ENCODE data around the gene NEURL1. TPM values are rescaled to one million over a fixed set of nuclear protein-coding genes. Genes with fewer than 3 reads are reported as not detected.

Gene NEURL1
- total and polyA plus RNA-seq, 12 donors, result 0.18 to 12.5 (median 2.3) TPM; not detected in 3

DNA sequence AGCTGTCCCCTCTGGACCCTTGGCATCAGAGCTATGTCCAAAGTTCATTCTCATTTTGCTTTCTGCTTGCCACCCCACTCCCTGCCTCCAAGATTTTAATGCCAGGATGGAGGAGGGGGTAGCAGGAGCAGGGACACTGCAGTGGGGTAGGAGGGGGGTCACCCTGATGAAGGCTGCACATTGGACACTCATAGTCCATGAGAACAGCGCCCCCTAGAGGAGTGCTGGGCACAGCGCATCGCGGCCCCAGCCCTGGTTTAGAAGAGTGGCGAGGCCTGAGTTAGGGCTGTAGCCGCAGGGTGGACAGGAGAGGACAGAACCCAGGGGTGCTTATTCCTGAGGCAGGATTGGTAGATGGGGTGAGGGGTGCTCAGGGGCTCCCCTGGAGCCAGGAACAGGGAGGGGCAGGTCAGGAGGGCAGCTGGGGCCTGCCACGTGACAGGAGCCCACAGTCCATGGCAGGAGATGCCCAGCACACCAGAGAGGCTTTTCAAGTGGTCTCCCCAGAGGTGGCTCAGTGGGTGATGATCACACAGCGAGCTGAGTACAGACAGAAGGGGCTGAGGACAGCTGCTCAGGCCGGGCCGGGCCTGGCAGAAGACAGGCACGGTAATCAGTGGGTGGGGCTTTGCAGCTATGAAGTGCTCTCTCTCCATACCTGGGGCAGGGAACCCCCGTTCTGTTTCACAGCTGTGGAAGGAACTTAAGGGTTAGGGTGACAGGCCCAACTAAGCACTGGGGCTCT, 71.4 kb downstream of the NEURL1 start:
- Histone ChIP-seq H3K36me3 (replicated peaks in 1 of 2) (no peaks in the 10 kb centered on the region), H3K9me3 (replicated peaks in 1 of 3) (no peaks in the 10 kb centered on the region), H3K4me1 (replicated peaks in 1 of 2) (peaks cover 4 to 5% of the 10 kb centered on the region in 2 donors), H3K27ac (no peak overlapping the region), H3K27me3 (no peaks in the 10 kb centered on the region), H3K4me3 (no peak overlapping the region)
- WGBS, 4 donors, result 62 to 76% (median 68%) methylated on average over 11 to 12 of the region's 12 CpGs
- peak in 2 of 7 donors; percentile 17 to 38 for DNase-seq
- intact Hi-C loops (cut with DNase I), result no loop called here
- TF ChIP-seq POLR2A (IDR thresholded peaks at IDR 0.05), result no peak
- TF ChIP-seq, protein P1, sequence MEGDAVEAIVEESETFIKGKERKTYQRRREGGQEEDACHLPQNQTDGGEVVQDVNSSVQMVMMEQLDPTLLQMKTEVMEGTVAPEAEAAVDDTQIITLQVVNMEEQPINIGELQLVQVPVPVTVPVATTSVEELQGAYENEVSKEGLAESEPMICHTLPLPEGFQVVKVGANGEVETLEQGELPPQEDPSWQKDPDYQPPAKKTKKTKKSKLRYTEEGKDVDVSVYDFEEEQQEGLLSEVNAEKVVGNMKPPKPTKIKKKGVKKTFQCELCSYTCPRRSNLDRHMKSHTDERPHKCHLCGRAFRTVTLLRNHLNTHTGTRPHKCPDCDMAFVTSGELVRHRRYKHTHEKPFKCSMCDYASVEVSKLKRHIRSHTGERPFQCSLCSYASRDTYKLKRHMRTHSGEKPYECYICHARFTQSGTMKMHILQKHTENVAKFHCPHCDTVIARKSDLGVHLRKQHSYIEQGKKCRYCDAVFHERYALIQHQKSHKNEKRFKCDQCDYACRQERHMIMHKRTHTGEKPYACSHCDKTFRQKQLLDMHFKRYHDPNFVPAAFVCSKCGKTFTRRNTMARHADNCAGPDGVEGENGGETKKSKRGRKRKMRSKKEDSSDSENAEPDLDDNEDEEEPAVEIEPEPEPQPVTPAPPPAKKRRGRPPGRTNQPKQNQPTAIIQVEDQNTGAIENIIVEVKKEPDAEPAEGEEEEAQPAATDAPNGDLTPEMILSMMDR (IDR thresholded peaks at IDR 0.05), result peak in 5 of 6 experiments; percentile 15 to 48 (median 41)

DNA sequence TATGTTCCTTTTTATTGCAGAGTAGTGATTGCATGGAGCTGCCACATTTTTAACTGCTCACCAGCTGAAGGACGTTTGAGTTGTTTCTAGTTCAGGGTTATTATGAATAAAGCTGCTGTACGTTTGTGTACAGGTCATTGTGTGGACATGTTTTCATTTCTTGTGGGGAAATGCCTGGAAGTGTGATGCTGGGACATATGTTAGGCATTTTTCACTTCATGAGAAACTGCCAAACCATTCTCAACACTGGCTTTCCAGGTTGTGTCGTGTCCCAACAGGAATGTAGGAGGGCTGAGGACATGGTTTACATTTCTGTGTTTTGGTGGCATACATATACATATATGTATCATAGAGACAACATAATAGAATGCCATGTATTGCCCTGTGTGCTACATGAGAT, 73.0 kb downstream of the NEURL1 start:
- H3K4me3 ChIP-seq, result no peak overlapping the region
- H3K27me3 ChIP-seq, result no peaks in the 10 kb centered on the region
- peaks cover 4 to 5% of the 10 kb centered on the region in 2 donors for H3K4me1 ChIP-seq (replicated peaks in 1 of 2)
- no peak for TF ChIP-seq POLR2A (IDR thresholded peaks at IDR 0.05)
- TF ChIP-seq, protein P1 (IDR thresholded peaks at IDR 0.05), result no peak
- no peaks in the 10 kb centered on the region for H3K9me3 ChIP-seq (replicated peaks in 1 of 3)
- no peaks in the 10 kb centered on the region for H3K36me3 ChIP-seq (replicated peaks in 1 of 2)
- 35 to 44% (median 42%) methylated on average over 3 of the region's 3 CpGs for WGBS, 4 donors
- no peak for DNase-seq
- intact Hi-C loops (cut with DNase I), result no loop called here
- no peak overlapping the region for H3K27ac ChIP-seq

DNA sequence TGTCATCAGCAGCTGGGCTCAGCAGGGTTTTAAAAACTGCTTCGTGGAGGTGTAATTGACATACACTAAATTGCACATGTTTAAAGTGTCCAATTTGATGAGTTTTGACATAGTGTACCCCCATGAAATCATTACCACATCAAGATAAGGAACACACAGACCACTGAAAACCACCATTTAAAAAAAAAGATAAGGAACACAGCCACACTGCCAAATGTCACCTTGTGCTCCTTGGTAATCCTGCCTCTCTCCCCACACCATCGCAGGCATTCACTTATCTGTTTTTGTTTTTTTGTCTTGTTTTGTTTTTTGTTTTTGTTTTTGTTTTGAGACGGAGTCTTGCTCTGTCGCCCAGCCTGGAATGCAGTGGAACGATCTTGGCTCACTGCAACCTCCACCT, 75.0 kb downstream of the NEURL1 start:
- Histone ChIP-seq H3K27ac (no peak overlapping the region), H3K27me3 (no peaks in the 10 kb centered on the region), H3K4me3 (no peak overlapping the region), H3K4me1 (replicated peaks in 1 of 2) (peaks cover 4 to 5% of the 10 kb centered on the region in 2 donors), H3K9me3 (replicated peaks in 1 of 3) (no peaks in the 10 kb centered on the region), H3K36me3 (replicated peaks in 1 of 2) (no peaks in the 10 kb centered on the region)
- no peak for TF ChIP-seq POLR2A (IDR thresholded peaks at IDR 0.05)
- TF ChIP-seq, protein P1 (IDR thresholded peaks at IDR 0.05), result no peak
- WGBS, 4 donors, result 85 to 92% (median 89%) methylated on average over 5 of the region's 5 CpGs
- intact Hi-C loops (cut with DNase I), result no loop called here
- no peak for DNase-seq

DNA sequence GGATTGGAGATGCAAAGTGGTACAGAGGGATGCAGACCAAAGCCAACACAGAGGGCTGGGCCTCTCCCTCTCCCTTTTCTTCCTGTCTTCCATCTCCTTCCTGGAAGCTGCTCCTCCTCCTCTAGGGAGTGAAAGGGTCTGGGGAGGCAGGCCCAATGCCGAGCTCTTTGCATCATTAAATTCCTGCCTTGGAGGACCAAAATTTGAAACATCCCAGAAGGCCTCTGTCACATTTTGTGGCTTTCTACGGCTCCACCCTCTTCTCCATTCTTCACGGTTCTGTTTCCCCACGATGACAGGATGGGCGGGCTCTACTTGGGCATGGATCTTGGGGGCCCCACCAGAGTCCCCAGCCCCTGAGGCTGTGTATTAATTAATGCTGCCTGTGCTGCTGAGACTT, 76.4 kb downstream of the NEURL1 start:
- H3K27ac ChIP-seq, result no peak overlapping the region
- no peak for TF ChIP-seq POLR2A (IDR thresholded peaks at IDR 0.05)
- TF ChIP-seq, protein P1 (IDR thresholded peaks at IDR 0.05), result no peak
- no peaks in the 10 kb centered on the region for H3K36me3 ChIP-seq (replicated peaks in 1 of 2)
- H3K9me3 ChIP-seq (replicated peaks in 1 of 3), result no peaks in the 10 kb centered on the region
- WGBS, 4 donors, result 62 to 71% (median 63%) methylated on average over 5 of the region's 5 CpGs
- intact Hi-C loops (cut with DNase I), result no loop called here
- DNase-seq, result no peak
- H3K27me3 ChIP-seq, result no peaks in the 10 kb centered on the region
- H3K4me1 ChIP-seq (replicated peaks in 1 of 2), result no peaks in the 10 kb centered on the region
- no peak overlapping the region for H3K4me3 ChIP-seq
